ENCODE data around the gene DVL3.

Gene DVL3

GRCh38 chr3:184132945-184133344 is 22.2 kb upstream of the DVL3 start:
- H3K4me3 ChIP-seq (ENCODE audit: control insufficient read depth, low read depth, low read length), result no peak overlapping the region
- TF ChIP-seq, protein P1, sequence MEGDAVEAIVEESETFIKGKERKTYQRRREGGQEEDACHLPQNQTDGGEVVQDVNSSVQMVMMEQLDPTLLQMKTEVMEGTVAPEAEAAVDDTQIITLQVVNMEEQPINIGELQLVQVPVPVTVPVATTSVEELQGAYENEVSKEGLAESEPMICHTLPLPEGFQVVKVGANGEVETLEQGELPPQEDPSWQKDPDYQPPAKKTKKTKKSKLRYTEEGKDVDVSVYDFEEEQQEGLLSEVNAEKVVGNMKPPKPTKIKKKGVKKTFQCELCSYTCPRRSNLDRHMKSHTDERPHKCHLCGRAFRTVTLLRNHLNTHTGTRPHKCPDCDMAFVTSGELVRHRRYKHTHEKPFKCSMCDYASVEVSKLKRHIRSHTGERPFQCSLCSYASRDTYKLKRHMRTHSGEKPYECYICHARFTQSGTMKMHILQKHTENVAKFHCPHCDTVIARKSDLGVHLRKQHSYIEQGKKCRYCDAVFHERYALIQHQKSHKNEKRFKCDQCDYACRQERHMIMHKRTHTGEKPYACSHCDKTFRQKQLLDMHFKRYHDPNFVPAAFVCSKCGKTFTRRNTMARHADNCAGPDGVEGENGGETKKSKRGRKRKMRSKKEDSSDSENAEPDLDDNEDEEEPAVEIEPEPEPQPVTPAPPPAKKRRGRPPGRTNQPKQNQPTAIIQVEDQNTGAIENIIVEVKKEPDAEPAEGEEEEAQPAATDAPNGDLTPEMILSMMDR (IDR thresholded peaks at IDR 0.05; ENCODE audit: control insufficient read depth, insufficient read depth, low read depth, low read length, missing control alignments), result no peak
- DNase-seq (ENCODE audit: low read depth), result no peak

DNA sequence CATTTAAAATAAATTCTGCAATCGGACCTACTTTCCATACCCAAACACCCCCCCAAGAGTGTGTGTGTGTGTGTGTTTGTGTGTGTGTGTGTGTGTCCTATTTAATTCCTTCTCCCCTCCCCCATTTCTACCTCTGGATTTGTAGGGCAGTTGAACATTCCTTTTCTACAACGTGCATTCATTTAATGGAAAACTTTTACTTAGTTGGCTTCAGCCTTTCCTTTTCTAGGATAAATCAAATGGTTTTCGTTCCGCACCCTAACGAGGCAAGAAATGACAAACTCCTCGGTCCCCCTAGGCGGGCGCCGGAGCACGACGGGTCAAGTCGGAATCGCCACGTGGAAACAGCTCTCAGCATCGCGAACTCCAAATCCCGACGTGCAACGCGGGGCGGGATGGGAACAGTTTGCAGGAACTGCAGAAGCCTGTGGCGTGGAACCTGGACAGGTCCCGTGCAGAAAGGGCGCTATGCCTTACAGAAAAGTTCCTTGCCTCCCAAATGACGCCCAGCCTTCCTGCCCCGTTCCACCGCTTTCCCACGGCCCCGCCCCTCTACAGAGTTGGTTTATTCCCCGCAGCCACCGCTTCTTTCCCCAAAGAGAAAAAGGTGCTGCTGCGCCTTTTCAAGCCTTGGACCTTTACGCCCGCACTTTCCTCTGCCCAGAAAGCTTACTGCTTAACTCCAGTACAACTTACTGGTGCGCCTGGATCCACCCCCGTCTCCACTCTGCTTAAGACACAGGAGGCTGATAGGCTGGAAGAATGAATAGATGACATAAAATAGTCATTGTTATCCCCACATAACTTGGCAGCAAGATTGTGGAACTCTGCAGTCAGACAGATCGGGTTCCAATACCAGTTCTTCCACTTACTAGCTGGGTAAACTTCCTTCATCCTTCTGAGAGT is 21.1 kb upstream of the DVL3 start:
- DNase-seq (ENCODE audit: low read depth), result no peak
- TF ChIP-seq, protein P1 (IDR thresholded peaks at IDR 0.05; ENCODE audit: control insufficient read depth, insufficient read depth, low read depth, low read length, missing control alignments), result no peak
- peak overlapping the region; percentile 56 for H3K4me3 ChIP-seq (ENCODE audit: control insufficient read depth, low read depth, low read length)

GRCh38 chr3:184134746-184135148 is 20.4 kb upstream of the DVL3 start:
- DNase-seq (ENCODE audit: low read depth), result no peak
- peak overlapping the region; percentile 56 for H3K4me3 ChIP-seq (ENCODE audit: control insufficient read depth, low read depth, low read length)
- TF ChIP-seq, protein P1 (IDR thresholded peaks at IDR 0.05; ENCODE audit: control insufficient read depth, insufficient read depth, low read depth, low read length, missing control alignments), result no peak

DNA sequence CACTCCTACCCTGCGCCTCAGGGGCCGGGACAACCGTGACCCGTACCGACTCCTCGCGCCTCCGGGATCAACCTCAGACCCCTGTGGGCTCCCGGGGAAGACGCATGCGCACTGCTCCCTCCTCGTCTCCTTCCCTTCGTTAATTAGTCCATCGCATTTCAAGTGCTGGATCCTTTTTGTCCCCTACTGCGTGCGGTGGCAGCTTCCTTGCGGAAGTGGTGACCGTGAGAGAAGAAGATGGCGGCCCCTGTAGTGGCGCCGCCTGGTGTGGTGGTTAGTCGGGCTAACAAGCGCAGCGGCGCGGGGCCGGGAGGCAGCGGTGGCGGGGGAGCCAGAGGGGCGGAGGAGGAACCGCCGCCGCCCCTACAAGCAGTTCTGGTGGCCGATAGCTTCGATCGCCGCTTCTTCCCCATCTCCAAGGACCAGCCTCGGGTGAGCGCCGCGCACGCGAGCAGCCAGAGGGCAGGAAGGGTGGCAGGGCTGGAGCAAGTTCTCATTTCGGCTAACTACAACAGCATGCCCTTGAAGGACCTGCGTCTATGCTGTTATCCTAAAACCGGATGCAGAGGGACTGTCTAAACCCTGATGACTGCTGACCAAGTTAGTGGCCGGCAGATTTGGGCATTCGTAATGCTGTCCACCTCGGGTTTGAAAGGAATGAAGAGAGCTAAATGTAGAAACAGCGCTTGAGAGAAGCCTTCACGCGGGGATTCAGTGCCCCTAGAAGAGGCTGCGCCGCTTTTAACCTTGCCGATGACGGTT is 19.8 kb upstream of the DVL3 start, which contains the start of gene EIF2B5:
Gene EIF2B5 (plus strand): TSS at position 210 of the 762 bp plus-strand sequence. CDS start 28 bp downstream, at position 238.
- TF ChIP-seq, protein P1 (IDR thresholded peaks at IDR 0.05; ENCODE audit: control insufficient read depth, insufficient read depth, low read depth, low read length, missing control alignments), result peak; percentile 47
- H3K4me3 ChIP-seq (ENCODE audit: control insufficient read depth, low read depth, low read length), result peak within 1 kb of the TSS; percentile 56
- peak; percentile 64 for DNase-seq (ENCODE audit: low read depth)

DNA sequence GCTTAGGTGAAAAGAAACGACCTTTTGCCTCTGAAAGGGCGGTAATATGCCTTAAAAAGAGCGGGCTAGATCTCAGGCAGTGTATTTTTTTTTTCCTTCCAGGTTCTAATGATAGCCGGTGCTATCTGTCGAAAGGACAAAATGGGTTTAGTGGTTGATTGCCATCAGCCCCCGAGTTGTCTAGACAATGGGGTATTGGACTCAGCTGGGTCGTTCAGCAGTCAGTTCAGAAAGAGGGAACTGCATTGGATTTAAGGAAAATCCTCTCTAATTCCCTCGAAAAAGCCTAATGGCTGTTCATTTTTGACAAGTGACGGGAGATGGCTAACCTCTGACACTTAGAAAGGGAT is 19.3 kb upstream of the DVL3 start:
- TF ChIP-seq, protein P1 (IDR thresholded peaks at IDR 0.05; ENCODE audit: control insufficient read depth, insufficient read depth, low read depth, low read length, missing control alignments), result no peak
- DNase-seq (ENCODE audit: low read depth), result no peak
- peak overlapping the region; percentile 56 for H3K4me3 ChIP-seq (ENCODE audit: control insufficient read depth, low read depth, low read length)

GRCh38 chr3:184140436-184140835 is 14.7 kb upstream of the DVL3 start:
- TF ChIP-seq, protein P1 (IDR thresholded peaks at IDR 0.05; ENCODE audit: control insufficient read depth, insufficient read depth, low read depth, low read length, missing control alignments), result no peak
- H3K4me3 ChIP-seq (ENCODE audit: control insufficient read depth, low read depth, low read length), result no peak overlapping the region
- DNase-seq (ENCODE audit: low read depth), result no peak

Measured in AG09309 (cell line).